SK-N-SH (cell line): Measurements from ENCODE around the gene MALRD1. TPM values are rescaled to one million over a fixed set of nuclear protein-coding genes. Genes with fewer than 3 reads are reported as not detected.
A peak's percentile ranks its signal among the peaks of the same experiment; 100 is the strongest.
"Not testable (repeated sequence)": the region's sequence is repeated elsewhere in the genome, so short reads cannot be mapped to it uniquely, and the experiment has no call there.

ENCODE experiments used
- CTCF ChIA-PET: fragments of 300-600, 350-600 bp; formaldehyde crosslinking; extraction: SDS; loops from one replicate; lab custom pipeline; 2021; lab: Yijun Ruan, JAX
- POLR2A ChIA-PET: fragments of 350-600 bp; sonication (Branson Sonifier 250); formaldehyde crosslinking; extraction: SDS; loops from one replicate; lab custom pipeline; 2020; ENCODE audit warnings: antibody characterized with exemption, inconsistent platforms; lab: Yijun Ruan, JAX
- DNase-seq: peaks from one replicate; pipeline ENCODE4 v3.0.0; 2012
- H2AFZ ChIP-seq: fragments of 200-600 bp; sonication (generic); 2 replicates; pipeline ENCODE4 v1.8.1; 2016; ENCODE audit warnings: antibody characterized with exemption, mild to moderate bottlenecking, low read depth
- H3F3A ChIP-seq: fragments of 200-600 bp; sonication (generic); replicated peaks from 2 replicates; pipeline ENCODE3; 2016; ENCODE audit warnings: antibody characterized with exemption, mild to moderate bottlenecking; ENCODE audit not compliant: insufficient read depth
- H3K27ac ChIP-seq, 2 experiments: fragments of 200-500 bp in 1 of 2; fragments of 200-600 bp in 1 of 2; sonication (Bioruptor generic) in 1 of 2; sonication (generic), shearing (Covaris generic) in 1 of 2; 2 replicates each; pipeline versions ENCODE4 v1.5.1 to v1.6.1; 2014 to 2016; ENCODE audit warnings: low read depth in 2 of 2, inconsistent platforms in 1 of 2, low read length in 1 of 2, mild to moderate bottlenecking in 1 of 2, mixed read lengths in 1 of 2
- H3K27me3 ChIP-seq: fragments of 200-600 bp; sonication (generic), shearing (Covaris generic); 2 replicates; pipeline ENCODE4 v1.6.1; 2016; ENCODE audit warnings: mixed run types; ENCODE audit not compliant: insufficient read depth
- H3K36me3 ChIP-seq, 2 experiments: fragments of 200-500 bp in 1 of 2; fragments of 200-600 bp in 1 of 2; sonication (Bioruptor generic) in 1 of 2; sonication (generic) in 1 of 2; replicated peaks in 1 of 2; 2 replicates each; pipeline versions ENCODE3 to v1.5.1; 2014 to 2016; ENCODE audit warnings: low read length in 1 of 2, mild to moderate bottlenecking in 1 of 2; ENCODE audit not compliant: insufficient read depth in 2 of 2, control insufficient read depth in 1 of 2
- H3K4me1 ChIP-seq, 2 experiments: fragments of 200-500 bp in 1 of 2; fragments of 200-600 bp in 1 of 2; sonication (Bioruptor generic) in 1 of 2; sonication (generic), shearing (Covaris generic) in 1 of 2; 2 replicates each; pipeline versions ENCODE4 v1.5.1 to v1.6.1; 2014 to 2016; ENCODE audit warnings: low read depth in 1 of 2, low read length in 1 of 2, mixed run types in 1 of 2; ENCODE audit not compliant: insufficient read depth in 2 of 2, control insufficient read depth in 1 of 2
- H3K4me2 ChIP-seq: fragments of 200-600 bp; sonication (generic), shearing (Covaris generic); 2 replicates; pipeline ENCODE4 v1.6.1; 2017; ENCODE audit warnings: mixed run types
- H3K4me3 ChIP-seq, 2 experiments: fragments of 200-500 bp in 1 of 2; fragments of 200-600 bp in 1 of 2; sonication (Bioruptor generic) in 1 of 2; sonication (generic), shearing (Covaris generic) in 1 of 2; 2 replicates each; pipeline versions ENCODE4 v1.5.1 to v1.8.1; 2014 to 2016; ENCODE audit warnings: low read depth in 2 of 2, inconsistent platforms in 1 of 2, low read length in 1 of 2, mild to moderate bottlenecking in 1 of 2, mixed read lengths in 1 of 2, moderate library complexity in 1 of 2
- H3K79me2 ChIP-seq: fragments of 200-600 bp; sonication (generic); 2 replicates; pipeline ENCODE4 v1.8.1; 2017; ENCODE audit warnings: mild to moderate bottlenecking; ENCODE audit not compliant: insufficient read depth
- H3K9ac ChIP-seq: fragments of 200-600 bp; sonication (generic); 2 replicates; pipeline ENCODE4 v1.6.1; 2017; ENCODE audit warnings: mixed run types
- H3K9me2 ChIP-seq: fragments of 200-600 bp; sonication (generic); 2 replicates; pipeline ENCODE4 v1.6.1; 2017; ENCODE audit warnings: mixed run types
- H3K9me3 ChIP-seq: fragments of 200-600 bp; sonication (generic); 2 replicates; pipeline ENCODE4 v1.6.1; 2017; ENCODE audit warnings: mixed run types, mild to moderate bottlenecking, moderate library complexity
- H4K20me1 ChIP-seq: fragments of 200-600 bp; sonication (generic); 2 replicates; pipeline ENCODE4 v1.6.1; 2017; ENCODE audit warnings: mild to moderate bottlenecking, mixed run types; ENCODE audit not compliant: insufficient read depth
- CHD2 ChIP-seq: fragments of 150-350 bp; IDR thresholded peaks from 2 replicates; pipeline ENCODE4 v1.6.1; 2018; ENCODE audit warnings: low read length; ENCODE audit not compliant: partially characterized antibody
- CTCF ChIP-seq: fragments of 200-600 bp; sonication (generic); IDR thresholded peaks from 2 replicates; pipeline ENCODE4 v1.6.1; 2017; ENCODE audit warnings: antibody characterized with exemption, mild to moderate bottlenecking, moderate library complexity
- ELF1 ChIP-seq: IDR thresholded peaks from 2 replicates; pipeline ENCODE4 v1.4.0; 2012
- EP300 ChIP-seq, 2 experiments: IDR thresholded peaks; 2 replicates each; pipeline versions ENCODE4 v1.4.0 to v1.6.1; 2012; ENCODE audit warnings: borderline replicate concordance in 1 of 2, low read depth in 1 of 2, low read length in 1 of 2
- EZH2phosphoT487 ChIP-seq: fragments of 200-600 bp; sonication (generic); IDR thresholded peaks from 2 replicates; pipeline ENCODE4 v1.6.1; 2017; ENCODE audit warnings: low read depth, mixed run types, mild to moderate bottlenecking, antibody characterized with exemption, moderate library complexity, borderline replicate concordance
- FOSL2 ChIP-seq: IDR thresholded peaks from 2 replicates; pipeline ENCODE4 v1.4.0; 2012; ENCODE audit warnings: low read depth, mild to moderate bottlenecking, moderate library complexity, borderline replicate concordance
- GATA2 ChIP-seq: sonication (generic); formaldehyde crosslinking; IDR thresholded peaks from 2 replicates; pipeline ENCODE4 v1.5.0; 2020; ENCODE audit warnings: mild to moderate bottlenecking, missing genetic modification reagents
- JUND ChIP-seq: IDR thresholded peaks from 2 replicates; pipeline ENCODE4 v1.4.0; 2012
- NFIC ChIP-seq: IDR thresholded peaks from 2 replicates; pipeline ENCODE4 v1.4.0; 2012; ENCODE audit warnings: borderline replicate concordance
- NRF1 ChIP-seq: IDR thresholded peaks from 2 replicates; pipeline ENCODE4 v1.6.1; 2012; ENCODE audit warnings: low read depth, mild to moderate bottlenecking, low read length
- PBX3 ChIP-seq: IDR thresholded peaks from 2 replicates; pipeline ENCODE4; 2012
- POLR2AphosphoS5 ChIP-seq: IDR thresholded peaks from 2 replicates; pipeline ENCODE4 v1.6.1; 2012; ENCODE audit warnings: low read depth, low read length
- RCOR1 ChIP-seq: fragments of 150-350 bp; IDR thresholded peaks from 2 replicates; pipeline ENCODE4 v1.6.1; 2017; ENCODE audit warnings: antibody characterized with exemption, low read length
- RFX5 ChIP-seq: IDR thresholded peaks from 2 replicates; pipeline ENCODE4 v1.6.1; 2012; ENCODE audit warnings: mild to moderate bottlenecking, improper control_type of control experiment, low read length
- RXRA ChIP-seq: IDR thresholded peaks from 2 replicates; pipeline ENCODE4 v1.4.0; 2012; ENCODE audit warnings: low read depth, mild to moderate bottlenecking, borderline replicate concordance
- SMC3 ChIP-seq: IDR thresholded peaks from 2 replicates; pipeline ENCODE4 v1.6.1; 2012; ENCODE audit warnings: low read depth, low read length, improper control_type of control experiment
- TAF1 ChIP-seq: IDR thresholded peaks from 2 replicates; pipeline ENCODE4 v1.6.1; 2012; ENCODE audit warnings: low read depth, mild to moderate bottlenecking, low read length, moderate library complexity, borderline replicate concordance
- USF1 ChIP-seq: IDR thresholded peaks from 2 replicates; pipeline ENCODE4 v1.4.0; 2012; ENCODE audit warnings: low read depth, borderline replicate concordance
- WGBS: methylation state at CpG from one replicate; pipeline ENCODE4 v1.1.6; 2017; ENCODE audit warnings: low lambda C conversion rate; 5-methylcytosine and 5-hydroxymethylcytosine counted together
- polyA plus RNA-seq, 3 experiments: library from polyadenylated mRNA; depleted of rRNA; stranded (reverse); fragments of >200 nt; gene quantifications; 2 replicates each; pipeline ENCODE4 v1.2.3, GENCODE V29; 2012

The MALRD1 gene
- polyA plus RNA-seq, 1 of the 3 experiments (the other 2 are of a cell fraction) = not detected

- TF ChIP-seq CTCF (no peak), POLR2AphosphoS5 (no peak), USF1 (no peak), NRF1 (no peak), TAF1 (no peak), RFX5 (no peak), RCOR1 (no peak), JUND (no peak), EZH2phosphoT487 (no peak), RXRA (no peak), FOSL2 (no peak), PBX3 (no peak), NFIC (no peak), GATA2 (CRISPR knock-in tag) (peak; percentile 88), ELF1 (no peak), SMC3 (0 out of 2 replicates have a peak, but pooled peaks have one; percentile 7), CHD2 (no peak), EP300 (IDR thresholded peaks at IDR 0.05; ENCODE audit: borderline replicate concordance in 1 of 2, low read depth in 1 of 2, low read length in 1 of 2) (peak in 1 of 2 experiments; percentile 14; a peak in 1 of 4 replicates)
These were observed 719.3 kb downstream of the MALRD1 start (continued) for GRCh38 chr10:19767876-19768275.

- H3K9me3 ChIP-seq, H3K36me3 ChIP-seq, H3K4me1 ChIP-seq, CTCF ChIA-PET, DNase-seq, H2AFZ ChIP-seq, H3F3A ChIP-seq, H3K9me2 ChIP-seq, H3K4me3 ChIP-seq, H3K4me2 ChIP-seq, H3K27ac ChIP-seq, H4K20me1 ChIP-seq, H3K9ac ChIP-seq, H3K79me2 ChIP-seq, H3K27me3 ChIP-seq, POLR2A ChIA-PET: not testable (repeated sequence)
- WGBS = 55% methylated on average over 3 of the region's 3 CpGs
These were observed 721.2 kb downstream of the MALRD1 start for GRCh38 chr10:19769826-19770225.
